Measurements from ENCODE around the gene ELOF1. TPM values are rescaled to one million over a fixed set of nuclear protein-coding genes. Genes with fewer than 3 reads are reported as not detected.
A peak's percentile ranks its signal among the peaks of the same experiment; 100 is the strongest.

ELOF1 gene
- total RNA-seq, 1 donor from 2014 or later = 28.9 TPM

GRCh38 chr19:11541238-11541637, 17.8 kb downstream of the ELOF1 start:
- H3K27ac ChIP-seq = peak overlapping the region; percentile 95 to 97
- TF ChIP-seq CTCF (IDR thresholded peaks at IDR 0.05) = no peak
- DNase-seq (ENCODE audit: low spot score in 2 of 2) = no peak
- H3K4me1 ChIP-seq = peaks cover 0 to 13% of the 10 kb centered on the region in 2 donors
- no peaks in the 10 kb centered on the region for H3K27me3 ChIP-seq
- peaks cover 37 to 47% of the 10 kb centered on the region in 2 donors for H3K36me3 ChIP-seq
- intact Hi-C loops (cut with DNase I) = loop anchor here (2.0 kb wide), 1 partner anchor 18 kb away; the partner anchor contains the start of gene ELOF1
- H3K9me3 ChIP-seq = no peaks in the 10 kb centered on the region
- H3K4me3 ChIP-seq = peak overlapping the region in 1 of 2 donors; percentile 88

DNA sequence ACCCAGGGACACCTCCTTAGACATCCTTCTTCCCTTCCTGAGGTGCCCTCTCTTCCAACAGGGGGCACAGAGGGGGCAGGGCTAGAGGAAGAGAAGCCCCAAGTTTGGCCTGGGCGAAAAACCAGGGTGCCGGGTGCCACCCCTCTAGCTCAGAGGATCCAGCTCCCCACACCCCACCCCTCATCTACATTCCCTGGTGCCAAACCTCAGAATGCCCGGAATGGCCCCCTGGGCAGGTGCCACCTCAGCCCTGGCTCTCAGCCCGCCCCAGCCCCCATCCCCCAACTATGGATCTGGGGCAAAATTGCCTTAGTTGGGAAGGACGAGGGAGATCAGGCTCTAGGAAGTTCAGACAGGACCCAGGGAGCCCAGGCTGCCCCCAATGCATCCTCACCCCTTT, 18.4 kb downstream of the ELOF1 start:
- no peak for TF ChIP-seq CTCF (IDR thresholded peaks at IDR 0.05)
- Histone ChIP-seq H3K4me3 (peak overlapping the region; percentile 58 to 88), H3K27me3 (no peaks in the 10 kb centered on the region), H3K9me3 (no peaks in the 10 kb centered on the region), H3K4me1 (peaks cover 2 to 14% of the 10 kb centered on the region in 2 donors), H3K27ac (peak overlapping the region; percentile 95 to 97), H3K36me3 (peaks cover 31 to 41% of the 10 kb centered on the region in 2 donors)
- intact Hi-C loops (cut with DNase I) = loop anchor here (2.0 kb wide), 1 partner anchor 18 kb away; the partner anchor contains the start of gene ELOF1
- no peak for DNase-seq (ENCODE audit: low spot score in 2 of 2)

- DNase-seq (ENCODE audit: low spot score in 2 of 2) = peak in 1 of 2 donors; percentile 81
- Histone ChIP-seq H3K27ac (peak overlapping the region; percentile 95 to 97), H3K4me1 (peaks cover 7 to 24% of the 10 kb centered on the region in 2 donors), H3K27me3 (no peaks in the 10 kb centered on the region), H3K4me3 (peak overlapping the region; percentile 58 to 88), H3K36me3 (peaks cover 25 to 33% of the 10 kb centered on the region in 2 donors), H3K9me3 (no peaks in the 10 kb centered on the region)
- intact Hi-C loops (cut with DNase I) = loop anchor here (2.0 to 10.0 kb wide), 4 partner anchors 19 to 1245 kb away; partner anchors contain the start of genes CARM1, ELOF1, MAN2B1 and WDR83
- TF ChIP-seq CTCF (IDR thresholded peaks at IDR 0.05) = no peak
Measured at GRCh38 chr19:11539495-11540365, 19.3 kb downstream of the ELOF1 start.

DNA sequence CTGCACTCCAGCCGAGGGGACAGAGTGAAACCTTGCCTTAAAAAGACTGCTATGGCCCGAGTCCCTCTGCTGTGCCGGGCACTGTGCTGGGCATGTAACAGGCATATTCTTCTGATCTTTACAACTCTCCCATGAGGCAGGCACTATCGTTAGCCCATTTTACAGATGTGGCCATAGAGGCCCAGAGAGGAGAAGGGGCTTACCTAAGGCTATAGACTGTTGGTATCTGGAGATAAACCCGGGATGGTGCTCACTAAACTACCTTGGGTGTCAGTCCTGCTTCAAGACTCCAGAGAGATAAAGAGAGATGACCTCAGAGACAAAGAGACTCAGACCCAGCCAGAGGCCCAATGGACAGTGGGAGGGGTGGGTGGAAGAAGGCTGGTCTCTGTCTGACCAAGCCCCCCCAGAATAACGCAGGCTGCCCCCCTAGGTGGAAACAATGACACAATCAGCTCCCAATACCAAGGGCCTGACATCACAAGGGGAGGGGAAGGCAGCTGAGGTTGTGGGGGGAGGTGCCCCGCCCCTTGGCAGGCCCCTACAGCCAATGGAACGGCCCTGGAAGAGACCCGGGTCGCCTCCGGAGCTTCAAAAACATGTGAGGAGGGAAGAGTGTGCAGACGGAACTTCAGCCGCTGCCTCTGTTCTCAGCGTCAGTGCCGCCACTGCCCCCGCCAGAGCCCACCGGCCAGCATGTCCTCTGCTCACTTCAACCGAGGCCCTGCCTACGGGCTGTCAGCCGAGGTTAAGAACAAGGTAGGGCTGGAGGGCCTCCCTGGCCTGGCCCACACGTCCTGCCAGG, 20.6 kb downstream of the ELOF1 start, which contains the start of gene CNN1:
TSS of gene CNN1 (plus strand) at position 620 of the 805 bp plus-strand sequence. CDS start at position 697, 77 bp downstream.
- intact Hi-C loops (cut with DNase I) = loop anchor here (5.0 to 10.0 kb wide), 3 partner anchors 666 to 1246 kb away; partner anchors contain the start of genes CARM1, MAN2B1 and WDR83
- H3K4me3 ChIP-seq = peak within 1 kb of the TSS; percentile 58 to 88
- H3K27me3 ChIP-seq = no peaks in the 10 kb centered on the region
- peak; percentile 75 to 97 for DNase-seq (ENCODE audit: low spot score in 2 of 2)
- H3K9me3 ChIP-seq = no peaks in the 10 kb centered on the region
- H3K27ac ChIP-seq = peak within 1 kb of the TSS; percentile 95 to 97
- no peak for TF ChIP-seq CTCF (IDR thresholded peaks at IDR 0.05)
- H3K36me3 ChIP-seq = peaks cover 13 to 23% of the 10 kb centered on the region in 2 donors
- H3K4me1 ChIP-seq = peaks cover 7 to 26% of the 10 kb centered on the region in 2 donors

Data from ascending aorta (tissue), 2 donors.